Cerebellar cortex (tissue), 1 donor: ENCODE results near the gene NAP1L4.
"Not testable (repeated sequence)": the region's sequence is repeated elsewhere in the genome, so short reads cannot be mapped to it uniquely, and the experiment has no call there.

ENCODE experiments used
- DNase-seq: peaks from one replicate; pipeline ENCODE4 v3.0.0-alpha.2; 2015; ENCODE audit warnings: low spot score

The NAP1L4 gene

DNA sequence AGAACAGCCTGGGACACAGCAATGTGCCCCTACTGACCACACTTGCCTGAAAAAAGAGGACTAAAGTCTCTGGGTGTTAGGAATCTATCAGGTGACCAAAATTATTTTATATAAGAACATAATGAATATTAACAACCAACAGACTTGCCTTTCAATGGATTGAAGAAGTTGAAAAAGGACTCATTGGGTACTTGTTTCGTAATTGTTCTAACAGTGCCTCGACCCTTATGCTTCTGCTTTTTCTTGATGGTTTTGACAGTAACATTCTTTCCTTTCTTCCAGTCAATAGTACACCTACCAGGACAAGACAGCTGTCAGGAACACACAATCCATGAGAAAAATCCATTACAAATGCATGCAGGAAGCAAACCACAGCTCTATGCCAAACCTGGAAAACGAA is 33.9 kb downstream of the NAP1L4 start:
- no peak for DNase-seq

GRCh38 chr11:2955906-2956476 is 36.1 kb downstream of the NAP1L4 start:
- no peak for DNase-seq

- no peak for DNase-seq
These were observed 37.9 kb downstream of the NAP1L4 start for GRCh38 chr11:2954263-2954662.

DNA sequence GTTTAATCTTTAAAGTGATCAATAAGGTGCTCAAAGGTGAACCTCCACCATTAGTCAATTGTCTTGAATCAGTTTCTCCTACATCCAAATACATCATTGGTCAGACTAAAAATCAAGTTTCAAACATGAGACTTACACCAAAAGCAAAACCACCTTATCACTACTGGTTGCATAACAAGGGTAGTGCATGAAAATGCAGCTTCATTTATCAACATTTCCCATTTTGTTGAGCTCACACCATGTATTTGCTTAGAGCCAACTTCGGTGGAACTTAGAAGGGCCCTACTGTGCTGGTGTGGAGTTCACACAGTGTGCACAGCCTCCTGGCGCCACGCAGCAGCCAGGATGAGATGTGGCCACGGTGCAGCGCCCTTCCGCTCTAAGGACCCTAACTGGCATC is 39.8 kb downstream of the NAP1L4 start:
- DNase-seq = no peak

GRCh38 chr11:2951231-2952110 is 40.7 kb downstream of the NAP1L4 start:
- no peak for DNase-seq

GRCh38 chr11:2950825-2951224 is 41.3 kb downstream of the NAP1L4 start:
- no peak for DNase-seq

GRCh38 chr11:2949920-2950319 is 42.2 kb downstream of the NAP1L4 start:
- DNase-seq = no peak

- no peak for DNase-seq
These were observed 44.4 kb downstream of the NAP1L4 start for GRCh38 chr11:2947744-2948143.

- no peak for DNase-seq
These were observed 46.3 kb downstream of the NAP1L4 start for GRCh38 chr11:2945757-2946287.

GRCh38 chr11:2945031-2945756 is 46.9 kb downstream of the NAP1L4 start:
- DNase-seq = peak; percentile 72

- DNase-seq = no peak
These were observed 47.6 kb downstream of the NAP1L4 start for GRCh38 chr11:2944530-2944929.

DNA sequence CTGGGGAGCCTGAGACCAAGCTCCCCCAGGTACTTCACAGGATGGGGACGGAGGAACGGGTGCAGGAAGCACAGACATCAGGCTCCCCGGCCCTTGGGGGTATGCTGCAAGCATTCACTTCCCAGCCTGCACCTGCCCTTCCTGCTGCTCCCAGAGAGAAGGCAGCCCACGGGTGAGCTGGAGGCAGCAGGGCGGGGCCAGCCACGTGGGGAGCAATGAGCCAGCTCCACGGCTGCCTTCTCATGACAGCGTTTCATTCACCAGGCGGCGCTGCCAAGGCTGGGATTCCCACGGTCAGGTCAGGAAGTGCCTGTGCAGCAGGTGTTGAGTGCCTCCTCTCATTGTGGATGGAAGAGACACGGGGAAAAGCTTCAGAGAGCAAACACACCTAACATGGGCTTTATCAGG is 48.4 kb downstream of the NAP1L4 start:
- DNase-seq = no peak

GRCh38 chr11:2942872-2943710 is 49.0 kb downstream of the NAP1L4 start:
- DNase-seq = no peak

DNA sequence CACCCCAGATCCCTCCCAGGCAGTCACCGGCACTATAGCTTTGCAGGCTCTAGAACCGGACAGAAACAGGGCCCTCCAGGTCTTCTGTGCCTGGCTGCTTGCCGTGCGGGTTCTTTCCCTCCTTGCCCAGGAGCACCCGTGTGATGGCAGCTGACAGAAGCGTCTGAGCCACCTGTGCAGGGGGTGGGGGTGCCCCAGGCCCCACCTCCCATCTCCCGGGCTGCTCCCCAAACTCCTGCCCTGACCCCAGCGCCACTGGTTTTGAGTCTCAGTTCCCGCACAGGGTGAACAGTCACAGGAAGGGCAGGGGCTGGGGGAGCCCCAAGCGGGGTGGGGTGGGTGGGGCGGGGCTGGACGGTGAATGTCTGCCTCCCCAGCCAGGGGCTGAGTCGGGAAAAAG is 49.7 kb downstream of the NAP1L4 start:
- no peak for DNase-seq

DNA sequence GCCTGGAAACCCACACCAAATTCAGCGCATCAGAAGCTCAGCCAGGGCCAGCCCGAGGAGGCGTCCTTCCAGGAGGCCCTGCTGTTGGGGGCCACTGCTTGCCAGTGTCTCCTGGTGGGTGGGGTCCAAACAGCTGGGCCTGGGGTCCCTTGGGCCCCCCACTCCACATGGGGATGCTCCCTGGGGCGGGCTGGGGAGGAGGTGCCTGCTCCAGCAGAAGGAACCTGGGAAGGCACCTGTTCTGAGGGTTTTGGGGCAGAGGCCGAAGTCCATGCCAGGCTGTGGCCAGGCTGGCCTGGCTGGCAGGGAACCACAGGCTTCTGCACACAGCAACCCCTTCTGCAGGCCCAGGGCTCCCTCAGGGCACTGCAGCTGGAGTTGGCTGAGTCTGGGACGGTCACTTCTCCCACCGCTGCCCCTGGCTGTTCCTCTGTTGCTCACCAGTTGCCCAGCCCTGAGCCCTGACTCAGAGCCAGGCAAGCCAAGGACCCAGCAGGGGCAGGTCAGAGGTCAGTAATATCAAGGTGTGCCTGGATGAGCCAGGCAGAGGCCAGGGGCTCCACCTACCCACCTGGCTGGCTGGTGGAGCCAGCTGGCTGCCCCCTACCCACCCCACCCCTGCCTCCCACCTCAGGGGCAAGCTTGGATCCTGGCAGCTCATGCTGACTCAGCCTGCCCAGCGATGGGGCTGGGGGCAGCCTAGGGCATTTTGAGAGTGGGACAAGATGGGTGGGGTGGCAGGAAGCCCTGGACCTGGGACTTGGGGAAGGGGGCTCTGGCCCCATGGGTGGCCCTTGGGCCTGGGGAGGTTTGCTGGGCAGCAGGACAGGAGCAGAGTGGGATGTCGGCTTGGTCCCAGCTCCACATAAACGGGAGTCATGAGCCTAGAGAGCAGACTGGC is 51.0 kb downstream of the NAP1L4 start:
- no peak for DNase-seq

- no peak for DNase-seq
These were observed 51.8 kb downstream of the NAP1L4 start for GRCh38 chr11:2940147-2940920.

- DNase-seq = not testable (repeated sequence)
These were observed 53.4 kb downstream of the NAP1L4 start for GRCh38 chr11:2938458-2939418.

DNA sequence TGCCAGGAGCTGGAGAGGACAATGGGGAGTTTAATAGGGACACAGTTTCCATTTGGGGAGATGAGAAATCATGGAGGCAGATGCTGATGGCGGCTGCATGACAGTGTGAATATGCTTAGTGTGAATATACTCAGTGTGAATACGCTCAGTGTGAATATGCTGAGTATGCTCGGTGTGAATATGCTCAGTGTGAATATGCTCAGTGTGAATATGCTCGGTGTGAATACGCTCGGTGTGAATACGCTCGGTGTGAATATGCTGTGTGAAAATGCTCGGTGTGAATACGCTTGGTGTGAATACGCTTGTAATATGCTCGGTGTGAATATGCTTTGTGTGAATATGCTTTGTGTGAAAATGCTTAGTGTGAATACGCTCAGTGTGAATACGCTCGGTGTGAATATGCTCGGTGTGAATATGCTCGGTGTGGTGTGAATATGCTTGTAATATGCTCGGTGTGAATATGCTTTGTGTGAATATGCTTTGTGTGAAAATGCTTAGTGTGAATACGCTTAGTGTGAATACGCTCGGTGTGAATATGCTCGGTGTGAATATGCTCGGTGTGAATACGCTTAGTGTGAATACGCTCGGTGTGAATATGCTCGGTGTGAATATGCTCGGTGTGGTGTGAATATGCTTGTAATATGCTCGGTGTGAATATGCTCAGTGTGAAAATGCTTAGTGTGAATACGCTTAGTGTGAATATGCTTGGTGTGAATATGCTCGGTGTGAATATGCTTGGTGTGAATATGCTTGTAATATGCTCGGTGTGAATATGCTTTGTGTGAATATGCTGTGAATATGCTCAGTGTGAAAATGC is 54.3 kb downstream of the NAP1L4 start:
- not testable (repeated sequence) for DNase-seq
